Prostate gland (tissue), 2 donors: Measurements from ENCODE around the gene ITLN2. TPM values are rescaled to one million over a fixed set of nuclear protein-coding genes. Genes with fewer than 3 reads are reported as not detected.

Experiments
- DNase-seq: peaks from one replicate; pipeline ENCODE4 v3.0.0-alpha.2; 2019; ENCODE audit warnings: low spot score
- H3K27ac ChIP-seq, 2 donors: fragments of 200-600 bp; sonication (generic); 2 replicates each; pipeline ENCODE4 v1.5.1; 2017 to 2019
- H3K27me3 ChIP-seq: fragments of 200-600 bp; sonication (generic); replicated peaks from 2 replicates; pipeline ENCODE4 v1.5.1; 2019; ENCODE audit not compliant: insufficient read depth
- H3K36me3 ChIP-seq, 2 donors: fragments of 200-600 bp; sonication (generic); 1 replicate in 1 of 2; 2 replicates in 1 of 2; pipeline versions ENCODE4 v1.5.1 to v1.8.1; 2017 to 2019
- H3K4me1 ChIP-seq: fragments of 200-600 bp; sonication (generic); replicated peaks from 2 replicates; pipeline ENCODE4 v1.5.1; 2019
- H3K4me3 ChIP-seq, 2 donors: fragments of 200-600 bp; sonication (generic); 2 replicates each; pipeline ENCODE4 v1.5.1; 2017 to 2019
- H3K9me3 ChIP-seq: fragments of 200-600 bp; sonication (generic); 2 replicates; pipeline ENCODE4 v1.5.1; 2017
- POLR2A ChIP-seq: fragments of 450-650 bp; IDR thresholded peaks from one replicate; pipeline ENCODE4 v1.6.1; 2016; ENCODE audit warnings: antibody characterized with exemption, mild to moderate bottlenecking
- POLR2AphosphoS5 ChIP-seq: sonication (generic); formaldehyde crosslinking; IDR thresholded peaks from one replicate; pipeline ENCODE4 v1.6.1; 2017; ENCODE audit warnings: antibody characterized with exemption
- WGBS: methylation state at CpG from one replicate; pipeline ENCODE4 v1.1.5; 2018; 5-methylcytosine and 5-hydroxymethylcytosine counted together
- intact Hi-C: fragments of 100-400 bp; cut with DNase I; formaldehyde crosslinking; loops from one replicate; pipeline ENCODE4 v1.14.2; 2022
- total RNA-seq, 2 donors: library from RNA; depleted of rRNA; stranded (reverse); fragments of >200 nt; gene quantifications; one replicate each; pipeline ENCODE4 v1.1.0, GENCODE V29; 2016
- TF ChIP-seq, protein P1 (sequence below), 4 experiments: fragments of 200-600 bp in 2 of 4; fragments of 450-650 bp in 2 of 4; sonication (generic) in 2 of 4; IDR thresholded peaks; 1 replicate in 3 of 4; 2 replicates in 1 of 4; pipeline ENCODE4 v1.5.1; 2016 to 2019; ENCODE audit warnings: antibody characterized with exemption in 4 of 4, mild to moderate bottlenecking in 2 of 4, moderate library complexity in 2 of 4

Gene ITLN2
- total RNA-seq, 2 donors from 2014 or later, result 0.82 to 2.4 TPM

DNA sequence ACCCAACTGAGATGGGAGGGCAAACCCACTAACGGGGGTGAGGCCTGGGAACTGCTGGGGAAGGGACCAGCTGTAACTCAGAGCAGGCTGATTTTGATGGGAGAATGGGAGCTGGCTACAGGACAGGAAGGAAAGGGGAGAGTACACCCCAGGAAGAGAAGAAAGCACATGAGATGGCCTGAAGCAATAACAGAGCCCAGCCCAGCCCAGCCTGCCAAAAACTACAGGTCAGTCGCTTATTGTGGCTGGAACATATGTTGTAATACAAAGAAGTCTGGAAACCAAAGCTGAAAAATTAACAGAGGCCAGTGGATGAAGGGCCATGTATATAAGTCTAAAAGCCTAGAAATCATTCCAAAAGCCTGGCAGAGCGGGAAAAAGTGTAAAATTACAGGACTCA, 1.6 kb downstream of the ITLN2 start:
- Histone ChIP-seq H3K4me1 (peaks cover 9% of the 10 kb centered on the region), H3K27ac (peak overlapping the region; percentile 62 to 68), H3K9me3 (no peaks in the 10 kb centered on the region), H3K4me3 (no peak overlapping the region), H3K36me3 (no peaks in the 10 kb centered on the region), H3K27me3 (no peaks in the 10 kb centered on the region)
- intact Hi-C loops, result loop anchor here (5.0 to 10.0 kb wide), 2 partner anchors 116 to 528 kb away; no protein-coding TSS in a partner anchor
- TF ChIP-seq POLR2AphosphoS5, result peak; percentile 36
- no peak for TF ChIP-seq POLR2A
- TF ChIP-seq, protein P1, sequence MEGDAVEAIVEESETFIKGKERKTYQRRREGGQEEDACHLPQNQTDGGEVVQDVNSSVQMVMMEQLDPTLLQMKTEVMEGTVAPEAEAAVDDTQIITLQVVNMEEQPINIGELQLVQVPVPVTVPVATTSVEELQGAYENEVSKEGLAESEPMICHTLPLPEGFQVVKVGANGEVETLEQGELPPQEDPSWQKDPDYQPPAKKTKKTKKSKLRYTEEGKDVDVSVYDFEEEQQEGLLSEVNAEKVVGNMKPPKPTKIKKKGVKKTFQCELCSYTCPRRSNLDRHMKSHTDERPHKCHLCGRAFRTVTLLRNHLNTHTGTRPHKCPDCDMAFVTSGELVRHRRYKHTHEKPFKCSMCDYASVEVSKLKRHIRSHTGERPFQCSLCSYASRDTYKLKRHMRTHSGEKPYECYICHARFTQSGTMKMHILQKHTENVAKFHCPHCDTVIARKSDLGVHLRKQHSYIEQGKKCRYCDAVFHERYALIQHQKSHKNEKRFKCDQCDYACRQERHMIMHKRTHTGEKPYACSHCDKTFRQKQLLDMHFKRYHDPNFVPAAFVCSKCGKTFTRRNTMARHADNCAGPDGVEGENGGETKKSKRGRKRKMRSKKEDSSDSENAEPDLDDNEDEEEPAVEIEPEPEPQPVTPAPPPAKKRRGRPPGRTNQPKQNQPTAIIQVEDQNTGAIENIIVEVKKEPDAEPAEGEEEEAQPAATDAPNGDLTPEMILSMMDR (IDR thresholded peaks at IDR 0.05), result no peak
- DNase-seq, result peak; percentile 62
- 57% methylated on average over 3 of the region's 3 CpGs for WGBS

DNA sequence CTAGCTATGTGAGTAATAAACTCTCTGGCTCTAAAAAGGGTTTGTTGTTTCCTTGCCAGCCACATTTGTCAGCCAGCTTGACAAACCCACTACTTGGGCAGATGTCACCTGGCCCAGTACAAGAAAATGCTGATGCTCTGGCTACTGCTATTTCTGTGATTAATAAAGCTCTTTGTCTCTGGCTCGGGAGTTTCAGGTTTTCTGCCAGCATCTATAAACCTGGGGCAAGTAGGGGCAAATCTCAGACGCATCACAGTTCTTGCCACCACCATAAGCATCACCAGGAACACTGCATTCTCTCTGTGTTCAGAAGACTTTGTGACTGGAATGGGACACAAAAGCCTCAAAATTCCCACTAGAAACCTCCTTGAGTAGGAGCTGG, 2.5 kb downstream of the ITLN2 start:
- H3K27ac ChIP-seq, result peak overlapping the region; percentile 62 to 68
- TF ChIP-seq, protein P1 (IDR thresholded peaks at IDR 0.05), result no peak
- TF ChIP-seq POLR2AphosphoS5 (peak; percentile 73), POLR2A (no peak)
- DNase-seq, result peak; percentile 78
- no peaks in the 10 kb centered on the region for H3K27me3 ChIP-seq
- H3K4me3 ChIP-seq, result no peak overlapping the region
- no peaks in the 10 kb centered on the region for H3K9me3 ChIP-seq
- intact Hi-C loops, result loop anchor here (5.0 to 10.0 kb wide), 2 partner anchors 115 to 527 kb away; no protein-coding TSS in a partner anchor
- H3K4me1 ChIP-seq, result peaks cover 12% of the 10 kb centered on the region
- no peaks in the 10 kb centered on the region for H3K36me3 ChIP-seq
- 14% methylated on average over 2 of the region's 2 CpGs for WGBS

DNA sequence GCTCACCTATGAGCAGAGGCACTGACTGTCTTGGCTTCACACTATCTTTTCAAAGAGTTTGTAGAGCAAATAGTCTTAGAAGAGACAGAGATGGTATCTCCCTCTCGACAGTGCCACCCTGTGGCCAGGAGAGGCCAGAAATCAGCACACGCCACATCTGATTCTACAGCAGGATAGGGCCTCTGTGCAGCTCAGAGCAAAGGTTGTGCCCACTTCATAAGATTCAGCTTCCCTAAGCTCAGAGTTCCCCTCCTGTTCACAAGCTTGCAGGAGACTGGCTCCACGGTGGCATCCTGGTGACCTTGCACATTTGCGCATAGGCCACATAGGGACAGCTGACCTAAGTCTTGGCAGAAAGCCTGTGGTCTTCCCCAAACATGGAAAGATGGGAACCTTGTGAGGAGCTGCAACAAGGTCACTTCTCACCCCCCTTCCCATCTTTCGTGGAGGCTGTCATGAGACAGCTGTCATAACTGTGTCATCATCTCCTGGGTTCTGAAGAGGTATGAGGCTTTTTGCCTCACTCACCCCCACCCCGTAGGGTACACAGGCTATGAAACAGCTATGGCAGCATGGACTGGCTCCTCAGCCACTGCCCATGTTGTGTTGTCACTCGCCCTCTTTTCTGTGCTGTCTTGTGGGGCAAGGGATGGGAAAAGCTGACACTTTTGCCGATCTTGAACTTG, 3.0 kb downstream of the ITLN2 start:
- intact Hi-C loops, result loop anchor here (5.0 to 10.0 kb wide), 2 partner anchors 114 to 527 kb away; no protein-coding TSS in a partner anchor
- H3K4me3 ChIP-seq, result no peak overlapping the region
- 27% methylated on average over 8 of the region's 8 CpGs for WGBS
- H3K4me1 ChIP-seq, result peaks cover 12% of the 10 kb centered on the region
- H3K27me3 ChIP-seq, result no peaks in the 10 kb centered on the region
- no peaks in the 10 kb centered on the region for H3K9me3 ChIP-seq
- peak overlapping the region; percentile 62 to 68 for H3K27ac ChIP-seq
- peak; percentile 68 for DNase-seq
- no peaks in the 10 kb centered on the region for H3K36me3 ChIP-seq
- peak; percentile 63 for TF ChIP-seq POLR2AphosphoS5
- TF ChIP-seq, protein P1 (IDR thresholded peaks at IDR 0.05), result peak; percentile 38 to 82 (median 71)
- TF ChIP-seq POLR2A, result no peak

DNA sequence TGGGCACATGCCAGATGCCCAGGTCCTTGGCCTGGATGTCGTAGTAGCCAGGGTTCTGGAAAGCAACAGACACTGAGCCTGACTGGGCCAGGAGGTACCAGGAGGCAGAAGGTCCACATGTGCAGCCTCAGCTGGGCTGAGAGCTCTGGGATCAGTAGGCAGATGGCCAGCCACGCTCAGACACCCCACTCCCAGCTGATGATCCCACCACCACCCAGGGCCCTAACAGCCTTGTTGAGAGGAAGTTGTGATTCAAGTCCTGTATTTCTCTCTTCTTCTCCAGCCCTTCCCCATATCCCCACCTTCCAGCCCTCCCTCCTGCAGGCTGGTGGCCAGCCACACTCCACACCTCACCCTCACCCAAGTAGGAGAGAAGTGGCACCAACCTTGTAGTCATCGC, 4.0 kb downstream of the ITLN2 start:
- H3K27me3 ChIP-seq, result no peaks in the 10 kb centered on the region
- peak overlapping the region in 1 of 2 donors; percentile 37 for H3K27ac ChIP-seq
- DNase-seq, result no peak
- WGBS, result 90% methylated on average over 3 of the region's 3 CpGs
- H3K9me3 ChIP-seq, result no peaks in the 10 kb centered on the region
- H3K4me1 ChIP-seq, result peaks cover 12% of the 10 kb centered on the region
- intact Hi-C loops, result loop anchor here (5.0 to 10.0 kb wide), 2 partner anchors 113 to 526 kb away; no protein-coding TSS in a partner anchor
- no peak for TF ChIP-seq POLR2A
- no peak overlapping the region for H3K4me3 ChIP-seq
- no peaks in the 10 kb centered on the region for H3K36me3 ChIP-seq

DNA sequence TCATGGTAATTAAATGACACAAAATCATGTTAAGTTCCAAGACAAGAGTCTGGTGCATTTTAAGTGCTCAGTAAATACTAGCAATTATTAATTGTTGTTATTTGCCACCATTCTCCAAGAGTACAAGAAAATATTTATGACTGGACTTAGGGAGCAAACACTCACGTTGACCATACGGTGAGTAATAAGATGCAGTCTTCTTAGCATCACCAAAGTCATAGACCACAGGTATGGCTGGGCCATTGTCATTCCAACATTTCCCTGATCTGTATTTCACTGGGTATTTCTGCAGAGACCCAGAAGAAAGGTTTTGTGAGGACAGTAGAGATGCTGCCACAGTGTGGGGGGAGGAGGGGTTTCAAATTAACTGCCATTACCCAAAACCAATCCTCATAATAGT, 4.7 kb downstream of the ITLN2 start:
- DNase-seq, result no peak
- Histone ChIP-seq H3K4me1 (peaks cover 12% of the 10 kb centered on the region), H3K9me3 (no peaks in the 10 kb centered on the region), H3K27me3 (no peaks in the 10 kb centered on the region), H3K27ac (peak overlapping the region in 1 of 2 donors; percentile 24), H3K36me3 (no peaks in the 10 kb centered on the region), H3K4me3 (no peak overlapping the region)
- TF ChIP-seq POLR2A (no peak), POLR2AphosphoS5 (no peak)
- TF ChIP-seq, protein P1 (IDR thresholded peaks at IDR 0.05), result no peak
- intact Hi-C loops, result loop anchor here (5.0 to 10.0 kb wide), 2 partner anchors 113 to 525 kb away; no protein-coding TSS in a partner anchor
- 81% methylated on average over 2 of the region's 2 CpGs for WGBS
